Activated effector memory CD4-positive, alpha-beta T cell treated with anti-CD3 and anti-CD28 coated beads, Interleukin-2, amount 50 U/mL, for 16 hours (primary cell): Measurements from ENCODE around the gene CRADD.
A peak's percentile ranks its signal among the peaks of the same experiment; 100 is the strongest.
"Not testable (repeated sequence)": the region's sequence is repeated elsewhere in the genome, so short reads cannot be mapped to it uniquely, and the experiment has no call there.

Experiments
- DNase-seq: peaks from one replicate; pipeline ENCODE4 v3.0.0-alpha.2; 2020

The CRADD gene

GRCh38 chr12:93762059-93762719 lies 85.0 kb downstream of the CRADD start:
- DNase-seq, result no peak

- DNase-seq, result no peak
These were observed 85.9 kb downstream of the CRADD start for GRCh38 chr12:93762912-93763553.

GRCh38 chr12:93763746-93764147 lies 86.6 kb downstream of the CRADD start:
- no peak for DNase-seq

- no peak for DNase-seq
These were observed 89.2 kb downstream of the CRADD start for GRCh38 chr12:93766371-93766770.

- peak; percentile 66 for DNase-seq
These were observed 89.8 kb downstream of the CRADD start for GRCh38 chr12:93766796-93767523.

GRCh38 chr12:93767524-93767863 lies 90.3 kb downstream of the CRADD start:
- no peak for DNase-seq

GRCh38 chr12:93772003-93772700 lies 95.0 kb downstream of the CRADD start:
- no peak for DNase-seq

- DNase-seq, result peak; percentile 83
These were observed 96.1 kb downstream of the CRADD start for GRCh38 chr12:93773122-93773871.

- DNase-seq, result no peak
These were observed 99.4 kb downstream of the CRADD start for GRCh38 chr12:93776581-93777018.

- DNase-seq, result no peak
These were observed 100.1 kb downstream of the CRADD start for GRCh38 chr12:93777254-93777653.

GRCh38 chr12:93778306-93778705 lies 101.1 kb downstream of the CRADD start:
- no peak for DNase-seq

GRCh38 chr12:93778766-93779165 lies 101.6 kb downstream of the CRADD start:
- no peak for DNase-seq

GRCh38 chr12:93780101-93780641 lies 103.0 kb downstream of the CRADD start:
- DNase-seq, result no peak

GRCh38 chr12:93780886-93781285 lies 103.7 kb downstream of the CRADD start:
- DNase-seq, result peak; percentile 70

- not testable (repeated sequence) for DNase-seq
These were observed 104.8 kb downstream of the CRADD start for GRCh38 chr12:93781961-93782360.

GRCh38 chr12:93782853-93783252 lies 105.7 kb downstream of the CRADD start:
- DNase-seq, result no peak

GRCh38 chr12:93783832-93784231 lies 106.7 kb downstream of the CRADD start:
- DNase-seq, result peak; percentile 75

- DNase-seq, result peak; percentile 67
These were observed 107.3 kb downstream of the CRADD start for GRCh38 chr12:93784339-93785086.

GRCh38 chr12:93785249-93786010 lies 108.3 kb downstream of the CRADD start:
- peak; percentile 81 for DNase-seq

- no peak for DNase-seq
These were observed 109.7 kb downstream of the CRADD start for GRCh38 chr12:93786656-93787397.
